ENCODE measurements around the gene RHOH. TPM values are rescaled to one million over a fixed set of nuclear protein-coding genes. Genes with fewer than 3 reads are reported as not detected.

The RHOH gene
- total RNA-seq, 4 donors from 2014 or later = 0.67 to 2.7 (median 1.4) TPM

- 88 to 91% methylated on average over 4 of the region's 4 CpGs for WGBS, 2 donors
- no peak for TF ChIP-seq POLR2A (IDR thresholded peaks at IDR 0.05)
- no peaks in the 10 kb centered on the region for H3K9me3 ChIP-seq
These were observed 12.6 kb downstream of the RHOH start for GRCh38 chr4:40209401-40209800.

DNA sequence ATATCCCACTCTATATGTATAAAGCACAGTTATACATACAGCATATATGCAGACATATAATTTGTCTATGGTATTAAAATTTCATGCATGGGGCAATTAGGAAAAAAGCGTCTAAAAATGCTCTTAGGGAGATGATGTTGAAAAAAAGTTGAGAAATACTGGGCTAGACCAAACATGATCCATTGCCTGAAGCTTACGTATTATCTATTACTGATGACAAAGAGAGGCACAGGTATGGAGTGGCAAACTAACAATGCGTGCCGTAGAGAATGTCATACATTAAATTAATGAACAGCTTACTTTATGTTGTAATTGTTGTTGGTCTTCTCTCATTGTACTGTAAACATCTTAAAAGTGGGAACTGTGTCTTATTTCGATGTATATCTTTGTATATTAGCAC lies 13.9 kb downstream of the RHOH start:
- Histone ChIP-seq H3K9me3 (no peaks in the 10 kb centered on the region), H3K4me3 (replicated peaks in 1 of 3) (no peak overlapping the region), H3K4me1 (no peaks in the 10 kb centered on the region), H3K27ac (no peak overlapping the region), H3K27me3 (no peaks in the 10 kb centered on the region), H3K36me3 (no peaks in the 10 kb centered on the region)
- WGBS, 2 donors = 84 to 96% methylated on average over 5 of the region's 5 CpGs
- no peak for TF ChIP-seq CTCF (IDR thresholded peaks at IDR 0.05)
- TF ChIP-seq POLR2A (IDR thresholded peaks at IDR 0.05) = no peak
- DNase-seq = no peak
- intact Hi-C loops (cut with DNase I) = no loop called here

More at GRCh38 chr4:40209401-40209800, 12.6 kb downstream of the RHOH start:
- DNase-seq = no peak
- intact Hi-C loops (cut with DNase I) = no loop called here
- H3K27ac ChIP-seq = no peak overlapping the region
- no peaks in the 10 kb centered on the region for H3K36me3 ChIP-seq
- no peaks in the 10 kb centered on the region for H3K4me1 ChIP-seq
- no peaks in the 10 kb centered on the region for H3K27me3 ChIP-seq
- H3K4me3 ChIP-seq (replicated peaks in 1 of 3) = no peak overlapping the region

- no peaks in the 10 kb centered on the region for H3K36me3 ChIP-seq
- TF ChIP-seq CTCF (IDR thresholded peaks at IDR 0.05) (no peak), POLR2A (IDR thresholded peaks at IDR 0.05) (no peak)
- H3K27ac ChIP-seq = no peak overlapping the region
- WGBS, 2 donors = 85 to 91% methylated on average over 13 of the region's 13 CpGs
- no peak for DNase-seq
- H3K9me3 ChIP-seq = no peaks in the 10 kb centered on the region
- H3K27me3 ChIP-seq = no peaks in the 10 kb centered on the region
- no peaks in the 10 kb centered on the region for H3K4me1 ChIP-seq
- intact Hi-C loops (cut with DNase I) = no loop called here
- H3K4me3 ChIP-seq (replicated peaks in 1 of 3) = no peak overlapping the region
These were observed 14.7 kb downstream of the RHOH start for GRCh38 chr4:40211224-40212185.

GRCh38 chr4:40212674-40213527 lies 16.1 kb downstream of the RHOH start:
- H3K4me1 ChIP-seq = no peaks in the 10 kb centered on the region
- no peaks in the 10 kb centered on the region for H3K36me3 ChIP-seq
- no peak for DNase-seq
- no peaks in the 10 kb centered on the region for H3K9me3 ChIP-seq
- intact Hi-C loops (cut with DNase I) = no loop called here
- H3K27ac ChIP-seq = no peak overlapping the region
- WGBS, 2 donors = 71 to 74% methylated on average over 6 of the region's 6 CpGs
- no peaks in the 10 kb centered on the region for H3K27me3 ChIP-seq
- TF ChIP-seq POLR2A (IDR thresholded peaks at IDR 0.05) (no peak), CTCF (IDR thresholded peaks at IDR 0.05) (no peak)
- no peak overlapping the region for H3K4me3 ChIP-seq (replicated peaks in 1 of 3)

- DNase-seq = no peak
- Histone ChIP-seq H3K27me3 (no peaks in the 10 kb centered on the region), H3K36me3 (no peaks in the 10 kb centered on the region), H3K27ac (no peak overlapping the region), H3K9me3 (no peaks in the 10 kb centered on the region), H3K4me1 (no peaks in the 10 kb centered on the region), H3K4me3 (replicated peaks in 1 of 3) (no peak overlapping the region)
- TF ChIP-seq CTCF (IDR thresholded peaks at IDR 0.05) (no peak), POLR2A (IDR thresholded peaks at IDR 0.05) (no peak)
- intact Hi-C loops (cut with DNase I) = no loop called here
- 97% methylated on average over 7 of the region's 7 CpGs for WGBS, 2 donors
These were observed 17.2 kb downstream of the RHOH start for GRCh38 chr4:40214038-40214437.
